ENCODE results near the gene SLC45A3.
A peak's percentile ranks its signal among the peaks of the same experiment; 100 is the strongest.

The SLC45A3 gene

GRCh38 chr1:205667909-205668643, 12.2 kb downstream of the SLC45A3 start:
- H3K27ac ChIP-seq (ENCODE audit: low read depth, low read length) = no peak overlapping the region
- peaks cover 45% of the 10 kb centered on the region for H3K4me1 ChIP-seq (ENCODE audit: insufficient read depth, low read length)
- no peaks in the 10 kb centered on the region for H3K27me3 ChIP-seq (ENCODE audit: insufficient read depth, low read length)
- 0 out of 2 replicates have a peak, but pooled peaks cover 8% of the 10 kb centered on the region for H3K36me3 ChIP-seq (ENCODE audit: insufficient read depth, low read length)
- 86% methylated on average over 10 of the region's 11 CpGs for WGBS
- H3K9me3 ChIP-seq (ENCODE audit: insufficient read depth, low read depth, low read length) = no peaks in the 10 kb centered on the region
- H3K4me3 ChIP-seq (ENCODE audit: low read length) = no peak overlapping the region
- no peak overlapping the region for H3K9ac ChIP-seq (ENCODE audit: low read depth, low read length)

- Histone ChIP-seq H3K36me3 (ENCODE audit: insufficient read depth, low read length) (0 out of 2 replicates have a peak, but pooled peaks cover 8% of the 10 kb centered on the region), H3K9ac (ENCODE audit: low read depth, low read length) (no peak overlapping the region), H3K4me1 (ENCODE audit: insufficient read depth, low read length) (peaks cover 39% of the 10 kb centered on the region), H3K27me3 (ENCODE audit: insufficient read depth, low read length) (no peaks in the 10 kb centered on the region), H3K27ac (ENCODE audit: low read depth, low read length) (no peak overlapping the region), H3K4me3 (ENCODE audit: low read length) (no peak overlapping the region), H3K9me3 (ENCODE audit: insufficient read depth, low read depth, low read length) (no peaks in the 10 kb centered on the region)
- WGBS = 90% methylated on average over 6 of the region's 6 CpGs
These were observed 13.7 kb downstream of the SLC45A3 start for GRCh38 chr1:205666372-205667166.

DNA sequence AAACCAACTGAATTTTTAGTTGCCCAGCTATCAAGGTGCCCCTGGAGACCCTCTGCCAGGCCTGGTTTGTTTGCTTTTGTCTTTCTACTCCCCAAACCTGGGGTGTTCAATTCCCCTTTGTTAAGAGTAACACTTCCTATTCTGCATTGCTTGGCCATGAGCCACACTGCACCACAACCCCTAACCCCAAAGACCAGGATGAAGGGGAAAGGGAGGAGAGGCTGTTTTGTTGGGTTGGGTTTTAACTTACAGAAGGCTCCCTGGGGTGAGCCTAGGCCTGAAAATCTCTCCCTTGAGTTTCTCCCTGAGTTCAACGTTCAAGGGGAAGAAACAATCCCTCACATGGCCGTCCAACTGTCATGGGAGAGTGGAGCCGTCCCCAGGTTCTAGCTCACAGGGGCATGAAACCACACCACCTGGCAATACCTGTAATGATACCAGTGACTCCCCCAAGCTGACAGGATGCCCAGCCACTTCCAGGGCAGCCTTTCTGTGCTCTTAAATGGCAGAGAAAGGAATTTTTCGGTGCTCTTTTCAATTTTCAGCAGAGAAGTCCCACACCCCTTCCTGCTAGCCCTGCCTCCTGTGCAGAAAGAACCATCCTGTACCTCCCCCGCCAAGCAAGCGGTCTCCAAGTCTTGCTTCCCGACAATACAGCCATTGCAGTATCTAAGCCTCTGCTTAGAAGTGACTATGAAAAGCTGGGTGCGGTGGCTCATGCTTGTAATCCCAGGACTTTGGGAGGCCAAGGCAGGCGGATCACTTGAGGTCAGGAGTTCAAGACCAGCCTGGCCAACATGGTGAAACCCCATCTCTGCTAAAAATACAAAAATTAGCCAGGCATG, 14.9 kb downstream of the SLC45A3 start:
- no peak overlapping the region for H3K4me3 ChIP-seq (ENCODE audit: low read length)
- H3K4me1 ChIP-seq (ENCODE audit: insufficient read depth, low read length) = peaks cover 34% of the 10 kb centered on the region
- 72% methylated on average over 8 of the region's 9 CpGs for WGBS
- H3K27me3 ChIP-seq (ENCODE audit: insufficient read depth, low read length) = no peaks in the 10 kb centered on the region
- H3K9ac ChIP-seq (ENCODE audit: low read depth, low read length) = no peak overlapping the region
- H3K27ac ChIP-seq (ENCODE audit: low read depth, low read length) = peak overlapping the region; percentile 50; the same call in 1 of the 2 replicates
- H3K9me3 ChIP-seq (ENCODE audit: insufficient read depth, low read depth, low read length) = no peaks in the 10 kb centered on the region
- 0 out of 2 replicates have a peak, but pooled peaks cover 8% of the 10 kb centered on the region for H3K36me3 ChIP-seq (ENCODE audit: insufficient read depth, low read length)

DNA sequence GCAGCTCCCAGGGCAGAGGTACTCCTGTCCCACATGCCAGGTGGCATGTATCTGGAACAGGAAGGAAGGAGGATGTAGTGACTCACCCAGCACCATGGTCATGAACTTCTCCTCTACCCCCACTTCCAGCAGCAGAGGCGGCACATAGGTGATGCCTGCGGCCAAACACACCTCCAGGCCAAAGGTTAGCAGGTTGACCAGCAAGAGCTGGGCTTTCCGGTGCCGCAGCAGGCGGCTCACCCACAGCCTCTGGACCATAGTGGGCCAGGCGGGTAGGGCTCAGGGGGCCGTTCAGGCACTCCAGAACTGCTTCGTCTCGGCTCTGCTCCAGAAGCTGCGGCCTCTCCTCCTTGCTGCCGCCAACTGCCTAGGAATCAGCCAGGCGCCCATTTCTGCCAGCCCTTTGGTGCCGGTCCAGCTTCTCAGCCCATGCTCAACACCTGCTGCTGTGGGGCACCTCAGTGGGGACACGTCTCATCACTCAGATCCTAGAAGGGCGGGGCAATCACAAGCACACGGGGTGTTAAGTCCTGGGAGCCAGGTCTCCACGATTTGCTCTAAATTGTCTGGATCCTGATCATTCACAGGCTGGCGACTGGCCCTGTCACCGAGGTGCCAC, 15.8 kb downstream of the SLC45A3 start:
- Histone ChIP-seq H3K4me1 (ENCODE audit: insufficient read depth, low read length) (peaks cover 25% of the 10 kb centered on the region), H3K4me3 (ENCODE audit: low read length) (no peak overlapping the region), H3K9me3 (ENCODE audit: insufficient read depth, low read depth, low read length) (no peaks in the 10 kb centered on the region), H3K27ac (ENCODE audit: low read depth, low read length) (no peak overlapping the region), H3K9ac (ENCODE audit: low read depth, low read length) (no peak overlapping the region), H3K27me3 (ENCODE audit: insufficient read depth, low read length) (no peaks in the 10 kb centered on the region), H3K36me3 (ENCODE audit: insufficient read depth, low read length) (0 out of 2 replicates have a peak, but pooled peaks cover 8% of the 10 kb centered on the region)
- WGBS = 91% methylated on average over 19 of the region's 19 CpGs

DNA sequence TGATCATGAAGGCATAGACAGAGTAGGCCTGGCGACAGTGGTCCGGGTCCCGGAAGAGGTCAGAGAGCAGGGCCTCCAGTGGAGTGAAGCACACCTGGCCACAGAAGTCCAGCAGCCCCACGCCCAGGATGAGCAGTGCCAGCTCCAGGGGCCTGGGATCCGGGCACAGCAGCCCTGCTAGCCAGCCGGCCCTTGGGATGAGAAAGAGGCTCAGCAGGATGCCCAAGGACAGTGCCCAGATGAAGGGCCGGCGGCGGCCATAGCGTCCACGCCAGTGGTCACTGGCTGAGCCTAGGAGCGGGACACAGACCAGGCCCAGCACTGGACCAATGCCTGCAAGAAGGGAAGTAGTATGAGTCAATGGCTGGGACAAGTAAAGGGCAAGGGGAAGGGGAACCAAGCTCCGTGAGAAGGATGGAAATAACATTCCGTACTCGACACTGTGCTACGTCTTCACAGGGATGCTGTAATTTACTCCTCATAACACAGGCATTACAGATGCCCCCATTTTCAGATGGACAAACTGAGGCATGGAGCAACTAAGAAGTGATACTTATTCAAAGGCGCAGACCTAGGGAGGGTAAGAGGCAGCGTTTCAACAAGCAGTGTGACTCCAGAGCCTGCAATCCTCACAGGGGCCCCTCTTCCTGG, 16.9 kb downstream of the SLC45A3 start:
- Histone ChIP-seq H3K27ac (ENCODE audit: low read depth, low read length) (no peak overlapping the region), H3K27me3 (ENCODE audit: insufficient read depth, low read length) (no peaks in the 10 kb centered on the region), H3K9ac (ENCODE audit: low read depth, low read length) (no peak overlapping the region), H3K36me3 (ENCODE audit: insufficient read depth, low read length) (0 out of 2 replicates have a peak, but pooled peaks cover 8% of the 10 kb centered on the region), H3K9me3 (ENCODE audit: insufficient read depth, low read depth, low read length) (no peaks in the 10 kb centered on the region), H3K4me1 (ENCODE audit: insufficient read depth, low read length) (peaks cover 19% of the 10 kb centered on the region), H3K4me3 (ENCODE audit: low read length) (no peak overlapping the region)
- 94% methylated on average over 18 of the region's 18 CpGs for WGBS

GRCh38 chr1:205662791-205663190, 17.5 kb downstream of the SLC45A3 start:
- no peak overlapping the region for H3K9ac ChIP-seq (ENCODE audit: low read depth, low read length)
- peaks cover 19% of the 10 kb centered on the region for H3K4me1 ChIP-seq (ENCODE audit: insufficient read depth, low read length)
- 94% methylated on average over 24 of the region's 24 CpGs for WGBS
- no peak overlapping the region for H3K4me3 ChIP-seq (ENCODE audit: low read length)
- H3K36me3 ChIP-seq (ENCODE audit: insufficient read depth, low read length) = 0 out of 2 replicates have a peak, but pooled peaks cover 8% of the 10 kb centered on the region
- H3K27me3 ChIP-seq (ENCODE audit: insufficient read depth, low read length) = no peaks in the 10 kb centered on the region
- H3K27ac ChIP-seq (ENCODE audit: low read depth, low read length) = no peak overlapping the region
- no peaks in the 10 kb centered on the region for H3K9me3 ChIP-seq (ENCODE audit: insufficient read depth, low read depth, low read length)

DNA sequence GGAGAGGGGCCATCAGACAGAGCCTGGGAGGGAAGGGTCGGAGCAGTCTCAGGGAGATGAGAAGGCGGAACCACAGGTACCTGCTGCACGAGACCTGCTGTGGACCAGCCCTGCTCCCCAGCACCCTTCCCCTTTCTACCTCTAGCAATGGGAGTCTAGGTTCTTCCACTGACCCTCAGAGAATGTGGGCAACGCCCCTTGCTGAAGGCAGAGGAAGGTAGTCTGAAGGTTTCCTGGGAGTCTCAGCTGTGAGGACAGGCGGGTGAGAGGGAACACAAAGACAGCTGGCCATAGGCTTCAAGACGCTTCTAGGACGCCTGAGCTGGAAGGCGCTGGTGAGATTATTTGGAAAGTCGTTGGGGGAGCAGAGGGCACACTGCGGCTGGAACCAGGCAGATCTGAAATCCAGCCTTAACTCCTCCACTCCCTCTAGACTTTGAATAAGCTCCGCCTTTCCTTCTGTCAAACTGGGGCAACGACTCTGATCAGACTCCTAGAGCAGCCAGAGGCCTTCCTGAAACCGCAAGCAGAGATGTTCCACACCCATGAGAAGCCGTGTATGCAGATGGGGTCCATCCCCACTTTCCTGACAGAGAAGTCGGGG, 18.1 kb downstream of the SLC45A3 start:
- 86% methylated on average over 15 of the region's 15 CpGs for WGBS
- H3K9ac ChIP-seq (ENCODE audit: low read depth, low read length) = no peak overlapping the region
- H3K36me3 ChIP-seq (ENCODE audit: insufficient read depth, low read length) = 0 out of 2 replicates have a peak, but pooled peaks cover 8% of the 10 kb centered on the region
- no peak overlapping the region for H3K27ac ChIP-seq (ENCODE audit: low read depth, low read length)
- no peak overlapping the region for H3K4me3 ChIP-seq (ENCODE audit: low read length)
- H3K9me3 ChIP-seq (ENCODE audit: insufficient read depth, low read depth, low read length) = no peaks in the 10 kb centered on the region
- H3K27me3 ChIP-seq (ENCODE audit: insufficient read depth, low read length) = no peaks in the 10 kb centered on the region
- H3K4me1 ChIP-seq (ENCODE audit: insufficient read depth, low read length) = peaks cover 19% of the 10 kb centered on the region

DNA sequence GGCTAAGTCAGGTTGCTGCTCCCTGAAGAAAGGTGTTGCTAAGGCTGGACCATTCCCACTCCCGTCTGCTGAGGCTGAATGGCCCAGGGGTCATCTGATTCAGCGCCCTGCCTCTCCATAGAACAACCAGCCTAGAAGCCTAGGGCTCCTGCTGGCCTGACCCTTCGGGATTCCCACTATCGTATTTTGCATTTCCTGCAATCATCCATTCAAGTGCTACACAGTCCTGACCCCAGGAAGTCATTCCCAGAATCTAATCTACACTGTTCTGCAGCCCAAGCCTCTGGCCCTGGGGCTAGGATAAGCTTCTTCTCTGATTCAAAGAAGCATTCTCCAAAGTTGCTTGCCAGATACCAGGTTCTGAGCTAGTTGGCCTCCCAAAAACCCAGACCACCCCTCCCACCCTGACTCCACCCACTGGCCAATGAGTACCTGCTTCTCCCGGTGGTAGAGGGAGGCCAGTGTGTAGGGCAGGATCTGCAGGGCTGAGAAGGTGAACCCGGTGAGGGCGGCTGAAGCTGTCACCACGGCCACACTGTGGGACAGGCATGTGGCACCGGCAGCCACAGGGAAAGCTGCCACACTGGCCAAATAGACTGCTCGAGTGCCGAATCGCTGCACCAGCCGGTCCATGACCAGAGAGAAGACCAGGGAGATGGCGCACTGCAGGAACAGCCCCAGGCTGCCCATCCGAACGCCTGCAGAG, 18.7 kb downstream of the SLC45A3 start:
- H3K4me1 ChIP-seq (ENCODE audit: insufficient read depth, low read length) = peaks cover 19% of the 10 kb centered on the region
- H3K27ac ChIP-seq (ENCODE audit: low read depth, low read length) = no peak overlapping the region
- 0 out of 2 replicates have a peak, but pooled peaks cover 8% of the 10 kb centered on the region for H3K36me3 ChIP-seq (ENCODE audit: insufficient read depth, low read length)
- WGBS = 65% methylated on average over 16 of the region's 16 CpGs
- no peak overlapping the region for H3K9ac ChIP-seq (ENCODE audit: low read depth, low read length)
- H3K4me3 ChIP-seq (ENCODE audit: low read length) = no peak overlapping the region
- no peaks in the 10 kb centered on the region for H3K27me3 ChIP-seq (ENCODE audit: insufficient read depth, low read length)
- H3K9me3 ChIP-seq (ENCODE audit: insufficient read depth, low read depth, low read length) = no peaks in the 10 kb centered on the region

DNA sequence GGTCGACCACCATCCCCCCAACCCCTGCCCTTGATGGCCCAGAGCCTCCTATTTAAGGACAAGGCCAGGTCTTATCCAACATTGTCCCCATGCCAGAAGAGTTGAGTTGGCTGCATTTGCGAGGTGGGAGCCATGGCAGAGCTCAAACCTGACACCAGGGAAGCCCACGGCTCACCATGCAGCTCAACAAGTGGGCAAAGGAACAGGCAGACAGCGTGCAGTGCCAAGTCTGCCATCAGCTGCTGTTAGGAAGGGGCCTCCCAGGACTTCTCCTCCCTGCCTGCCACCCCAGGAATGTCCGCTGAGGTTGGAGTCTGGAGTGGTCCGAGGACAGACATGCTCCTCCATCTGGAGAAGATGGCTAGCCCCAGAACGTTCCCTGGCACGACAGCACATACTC, 19.9 kb downstream of the SLC45A3 start:
- H3K9me3 ChIP-seq (ENCODE audit: insufficient read depth, low read depth, low read length) = no peaks in the 10 kb centered on the region
- peaks cover 17% of the 10 kb centered on the region for H3K4me1 ChIP-seq (ENCODE audit: insufficient read depth, low read length)
- no peak overlapping the region for H3K27ac ChIP-seq (ENCODE audit: low read depth, low read length)
- WGBS = 92% methylated on average over 8 of the region's 8 CpGs
- 0 out of 2 replicates have a peak, but pooled peaks cover 8% of the 10 kb centered on the region for H3K36me3 ChIP-seq (ENCODE audit: insufficient read depth, low read length)
- no peaks in the 10 kb centered on the region for H3K27me3 ChIP-seq (ENCODE audit: insufficient read depth, low read length)
- H3K9ac ChIP-seq (ENCODE audit: low read depth, low read length) = no peak overlapping the region
- no peak overlapping the region for H3K4me3 ChIP-seq (ENCODE audit: low read length)

Measured in HUES64 (cell line).